Body of pancreas (tissue), 4 donors: ENCODE data around the gene GRID1. TPM values are rescaled to one million over a fixed set of nuclear protein-coding genes. Genes with fewer than 3 reads are reported as not detected.

Experiments
- ATAC-seq: fragments of 150-250 bp; one replicate; pipeline ENCODE4 v1.9.1; 2016
- DNase-seq, 4 donors: peaks; one replicate each; pipeline ENCODE4 v3.0.0-alpha.2; 2019
- H3K27ac ChIP-seq, 4 donors: fragments of 200-600 bp; sonication (generic); 1 replicate in 3 of 4; 2 replicates in 1 of 4; pipeline versions ENCODE4 v1.5.1 to v1.6.1; 2016 to 2019; ENCODE audit warnings: mild to moderate bottlenecking in 1 of 4, mixed read lengths in 1 of 4, moderate library complexity in 1 of 4
- H3K27me3 ChIP-seq, 2 donors: fragments of 200-600 bp; sonication (generic); one replicate each; pipeline ENCODE4 v1.6.0; 2016; ENCODE audit warnings: mild to moderate bottlenecking in 1 of 2
- H3K36me3 ChIP-seq, 2 donors: fragments of 200-600 bp; sonication (generic); replicated peaks in 1 of 2; 2 replicates each; pipeline ENCODE4 v1.5.1; 2016; ENCODE audit warnings: low read depth in 2 of 2; ENCODE audit not compliant: insufficient read depth in 1 of 2
- H3K4me1 ChIP-seq: fragments of 200-600 bp; sonication (generic); one replicate; pipeline ENCODE4 v1.6.0; 2016
- H3K4me3 ChIP-seq, 2 donors: fragments of 200-600 bp; sonication (generic); 1 replicate in 1 of 2; 2 replicates in 1 of 2; pipeline ENCODE4 v1.5.1; 2016 to 2019
- H3K9me3 ChIP-seq, 3 donors: fragments of 200-600 bp; sonication (generic); 1 replicate in 2 of 3; 2 replicates in 1 of 3; pipeline ENCODE4 v1.5.1; 2016
- CTCF ChIP-seq, 7 experiments: fragments of 450-650 bp in 4 of 7; fragments of 200-600 bp in 3 of 7; sonication (generic) in 3 of 7; IDR thresholded peaks; one replicate each; pipeline ENCODE4 v1.5.1; 2016 to 2019; ENCODE audit warnings: antibody characterized with exemption in 7 of 7
- POLR2A ChIP-seq, 3 donors: fragments of 450-650 bp; IDR thresholded peaks; one replicate each; pipeline ENCODE4 v1.6.1; 2016; ENCODE audit warnings: antibody characterized with exemption in 3 of 3, mild to moderate bottlenecking in 2 of 3
- WGBS, 2 donors: methylation state at CpG; one replicate each; pipeline ENCODE4 v1.1.5; 2017; 5-methylcytosine and 5-hydroxymethylcytosine counted together
- intact Hi-C: fragments of 100-400 bp; cut with DNase I; formaldehyde crosslinking; loops from one replicate; pipeline ENCODE4 v1.15.1; 2023
- total RNA-seq, 2 donors: library from RNA; depleted of rRNA; stranded (reverse); fragments of >200 nt; gene quantifications; one replicate each; pipeline ENCODE4 v1.1.0, GENCODE V29; 2016

The GRID1 gene
- total RNA-seq, 2 donors from 2014 or later, result 1.0 to 1.6 TPM

- H3K27me3 ChIP-seq, result no peaks in the 10 kb centered on the region
- no peak for ATAC-seq
- H3K36me3 ChIP-seq, result no peaks in the 10 kb centered on the region
- WGBS, 2 donors, result 84% methylated on average over 5 of the region's 5 CpGs
- no peak for DNase-seq
- no peak for TF ChIP-seq CTCF (IDR thresholded peaks at IDR 0.05)
- no peaks in the 10 kb centered on the region for H3K9me3 ChIP-seq
- no peak overlapping the region for H3K27ac ChIP-seq
- H3K4me3 ChIP-seq, result no peak overlapping the region
- no peaks in the 10 kb centered on the region for H3K4me1 ChIP-seq
- intact Hi-C loops, result no loop called here
Measured at GRCh38 chr10:86167121-86167761, 199.4 kb downstream of the GRID1 start.

- Histone ChIP-seq H3K4me3 (no peak overlapping the region), H3K27me3 (no peaks in the 10 kb centered on the region), H3K27ac (no peak overlapping the region), H3K4me1 (no peaks in the 10 kb centered on the region), H3K36me3 (no peaks in the 10 kb centered on the region), H3K9me3 (no peaks in the 10 kb centered on the region)
- TF ChIP-seq POLR2A (IDR thresholded peaks at IDR 0.05) (no peak), CTCF (IDR thresholded peaks at IDR 0.05) (no peak)
- intact Hi-C loops, result no loop called here
- 86 to 91% methylated on average over 9 of the region's 9 CpGs for WGBS, 2 donors
- DNase-seq, result no peak
- no peak for ATAC-seq
Measured at GRCh38 chr10:86165666-86166065, 200.9 kb downstream of the GRID1 start.

DNA sequence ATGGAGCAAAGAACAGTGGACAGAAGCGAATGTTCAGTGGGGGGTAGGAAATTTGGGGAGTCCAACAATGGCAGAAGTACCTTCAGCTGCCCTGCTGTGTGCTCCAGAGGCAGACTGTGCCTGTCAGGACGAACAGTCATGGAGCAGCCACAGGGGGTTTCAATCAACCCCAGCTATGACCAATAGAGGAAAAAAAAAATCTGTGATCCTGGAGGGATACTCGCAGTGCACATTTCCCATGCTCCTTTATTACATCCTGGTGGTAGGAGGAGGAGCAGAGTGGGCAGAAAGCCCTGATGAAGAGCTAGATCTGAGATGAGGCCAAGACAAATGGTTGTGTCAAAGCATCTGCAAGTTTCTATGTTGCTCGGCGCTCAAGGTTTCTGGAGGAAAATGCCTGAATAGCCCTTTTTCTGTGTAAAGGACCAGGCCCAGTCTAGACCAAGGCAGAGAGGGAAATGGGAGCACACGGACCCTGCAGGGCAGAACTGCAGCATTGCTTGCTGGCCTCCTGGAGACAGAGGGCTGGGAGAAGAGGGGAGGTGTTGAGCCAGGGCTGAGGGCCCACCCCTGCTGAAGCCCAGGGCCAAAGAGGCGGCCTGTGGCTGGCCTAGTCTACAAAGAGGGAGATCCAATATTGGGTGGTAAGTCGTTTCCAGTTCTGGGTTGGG, 201.5 kb downstream of the GRID1 start:
- no peaks in the 10 kb centered on the region for H3K27me3 ChIP-seq
- H3K27ac ChIP-seq, result no peak overlapping the region
- TF ChIP-seq POLR2A (IDR thresholded peaks at IDR 0.05) (no peak), CTCF (IDR thresholded peaks at IDR 0.05) (no peak)
- no peaks in the 10 kb centered on the region for H3K4me1 ChIP-seq
- H3K36me3 ChIP-seq, result no peaks in the 10 kb centered on the region
- intact Hi-C loops, result no loop called here
- no peak for ATAC-seq
- WGBS, 2 donors, result 81 to 82% methylated on average over 8 of the region's 8 CpGs
- H3K4me3 ChIP-seq, result no peak overlapping the region
- no peak for DNase-seq
- H3K9me3 ChIP-seq, result no peaks in the 10 kb centered on the region

GRCh38 chr10:86164174-86164774, 202.3 kb downstream of the GRID1 start:
- intact Hi-C loops, result no loop called here
- Histone ChIP-seq H3K27ac (no peak overlapping the region), H3K9me3 (no peaks in the 10 kb centered on the region), H3K4me1 (no peaks in the 10 kb centered on the region), H3K27me3 (no peaks in the 10 kb centered on the region), H3K36me3 (no peaks in the 10 kb centered on the region), H3K4me3 (no peak overlapping the region)
- DNase-seq (no peak), ATAC-seq (no peak)
- no peak for TF ChIP-seq CTCF (IDR thresholded peaks at IDR 0.05)
- no peak for TF ChIP-seq POLR2A (IDR thresholded peaks at IDR 0.05)
- 76 to 81% methylated on average over 6 of the region's 6 CpGs for WGBS, 2 donors
